Measurements from ENCODE around the gene OGA.

- TF ChIP-seq, protein P1, sequence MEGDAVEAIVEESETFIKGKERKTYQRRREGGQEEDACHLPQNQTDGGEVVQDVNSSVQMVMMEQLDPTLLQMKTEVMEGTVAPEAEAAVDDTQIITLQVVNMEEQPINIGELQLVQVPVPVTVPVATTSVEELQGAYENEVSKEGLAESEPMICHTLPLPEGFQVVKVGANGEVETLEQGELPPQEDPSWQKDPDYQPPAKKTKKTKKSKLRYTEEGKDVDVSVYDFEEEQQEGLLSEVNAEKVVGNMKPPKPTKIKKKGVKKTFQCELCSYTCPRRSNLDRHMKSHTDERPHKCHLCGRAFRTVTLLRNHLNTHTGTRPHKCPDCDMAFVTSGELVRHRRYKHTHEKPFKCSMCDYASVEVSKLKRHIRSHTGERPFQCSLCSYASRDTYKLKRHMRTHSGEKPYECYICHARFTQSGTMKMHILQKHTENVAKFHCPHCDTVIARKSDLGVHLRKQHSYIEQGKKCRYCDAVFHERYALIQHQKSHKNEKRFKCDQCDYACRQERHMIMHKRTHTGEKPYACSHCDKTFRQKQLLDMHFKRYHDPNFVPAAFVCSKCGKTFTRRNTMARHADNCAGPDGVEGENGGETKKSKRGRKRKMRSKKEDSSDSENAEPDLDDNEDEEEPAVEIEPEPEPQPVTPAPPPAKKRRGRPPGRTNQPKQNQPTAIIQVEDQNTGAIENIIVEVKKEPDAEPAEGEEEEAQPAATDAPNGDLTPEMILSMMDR (IDR thresholded peaks at IDR 0.05; ENCODE audit: poor library complexity): no peak
- TF ChIP-seq EZH2phosphoT487 (IDR thresholded peaks at IDR 0.05; ENCODE audit: low read depth, severe bottlenecking, unreplicated experiment): no peak
These were observed 27.6 kb upstream of the OGA start for GRCh38 chr10:101845893-101846292.
